Fibroblast of lung (primary cell): ENCODE results near the gene RAI1. TPM values are rescaled to one million over a fixed set of nuclear protein-coding genes. Genes with fewer than 3 reads are reported as not detected.

ENCODE experiments used
- DNase-seq, 2 donors: peaks; one replicate each; pipeline versions ENCODE4 v3.0.0 to v3.0.0-alpha.2; 2010; ENCODE audit warnings: low read depth in 2 of 2
- H2AFZ ChIP-seq: 2 replicates; pipeline ENCODE4 v1.5.1; 2012; ENCODE audit warnings: low read length, control low read depth, inconsistent platforms
- H3K27ac ChIP-seq: 2 replicates; pipeline ENCODE4 v1.5.1; 2011; ENCODE audit warnings: low read length, control low read depth; ENCODE audit not compliant: insufficient read depth
- H3K27me3 ChIP-seq: 2 replicates; pipeline ENCODE4 v1.5.1; 2011; ENCODE audit warnings: mild to moderate bottlenecking, low read length; ENCODE audit not compliant: control insufficient read depth, insufficient read depth
- H3K36me3 ChIP-seq: 2 replicates; pipeline ENCODE4 v1.5.1; 2011; ENCODE audit warnings: low read length; ENCODE audit not compliant: control insufficient read depth, insufficient read depth
- H3K4me1 ChIP-seq: 2 replicates; pipeline ENCODE4 v1.5.1; 2011; ENCODE audit warnings: low read length; ENCODE audit not compliant: control insufficient read depth, insufficient read depth; ENCODE audit errors: extremely low read depth
- H3K4me2 ChIP-seq: 2 replicates; pipeline ENCODE4 v1.5.1; 2011; ENCODE audit warnings: low read length, control low read depth; ENCODE audit not compliant: insufficient read depth; ENCODE audit errors: extremely low read depth
- H3K4me3 ChIP-seq, 4 experiments: fragments of 200-600 bp in 1 of 4; sonication (generic) in 1 of 4; replicated peaks in 1 of 4; 2 replicates each; pipeline ENCODE4 v1.5.1; 2011 to 2016; ENCODE audit warnings: low read length in 4 of 4, low read depth in 3 of 4, mild to moderate bottlenecking in 3 of 4, control low read depth in 2 of 4, inconsistent platforms in 1 of 4, mixed read lengths in 1 of 4; ENCODE audit not compliant: insufficient read depth in 1 of 4; ENCODE audit errors: control extremely low read depth in 1 of 4
- H3K79me2 ChIP-seq: 2 replicates; pipeline ENCODE4 v1.5.1; 2012; ENCODE audit warnings: mild to moderate bottlenecking, low read length, inconsistent platforms; ENCODE audit not compliant: control insufficient read depth, insufficient read depth
- H3K9ac ChIP-seq: 2 replicates; pipeline ENCODE4 v1.5.1; 2011; ENCODE audit warnings: mild to moderate bottlenecking, low read length, control low read depth; ENCODE audit not compliant: insufficient read depth
- H3K9me3 ChIP-seq: 2 replicates; pipeline ENCODE4 v1.5.1; 2012; ENCODE audit warnings: low read depth, low read length; ENCODE audit not compliant: control insufficient read depth, insufficient read depth
- H4K20me1 ChIP-seq: 2 replicates; pipeline ENCODE4 v1.5.1; 2011; ENCODE audit warnings: low read length; ENCODE audit not compliant: control insufficient read depth, insufficient read depth; ENCODE audit errors: extremely low read depth
- EZH2 ChIP-seq: IDR thresholded peaks from 2 replicates; pipeline ENCODE4 v1.5.1; 2012; ENCODE audit warnings: low read length, control low read depth, mild to moderate bottlenecking; ENCODE audit errors: missing control alignments
- polyA plus RNA-seq, 2 donors: library from polyadenylated mRNA; depleted of rRNA in 1 of 2; stranded (reverse) in 1 of 2; unstranded in 1 of 2; fragments of >200 nt; gene quantifications; 2 replicates each; pipeline ENCODE4 v1.2.1, GENCODE V29; 2011 to 2012; ENCODE audit warnings: missing spikeins in 1 of 2
- total RNA-seq: library from RNA; depleted of rRNA; stranded (reverse); fragments of >200 nt; gene quantifications from 2 replicates; pipeline ENCODE4 v1.2.1, GENCODE V29; 2014
- TF ChIP-seq, protein P1 (sequence below), 2 donors: IDR thresholded peaks in 1 of 2; conservative IDR thresholded peaks in 1 of 2; 1 replicate in 1 of 2; 2 replicates in 1 of 2; pipeline ENCODE4 v1.5.1; 2011 to 2012; ENCODE audit warnings: low read length in 2 of 2, control low read depth in 1 of 2, inconsistent platforms in 1 of 2, low read depth in 1 of 2, mild to moderate bottlenecking in 1 of 2

RAI1 gene
- total and polyA plus RNA-seq, 2 donors (not counting 1 experiment from before 2014, with no cell fraction given) = 2.1 to 6.6 TPM

DNA sequence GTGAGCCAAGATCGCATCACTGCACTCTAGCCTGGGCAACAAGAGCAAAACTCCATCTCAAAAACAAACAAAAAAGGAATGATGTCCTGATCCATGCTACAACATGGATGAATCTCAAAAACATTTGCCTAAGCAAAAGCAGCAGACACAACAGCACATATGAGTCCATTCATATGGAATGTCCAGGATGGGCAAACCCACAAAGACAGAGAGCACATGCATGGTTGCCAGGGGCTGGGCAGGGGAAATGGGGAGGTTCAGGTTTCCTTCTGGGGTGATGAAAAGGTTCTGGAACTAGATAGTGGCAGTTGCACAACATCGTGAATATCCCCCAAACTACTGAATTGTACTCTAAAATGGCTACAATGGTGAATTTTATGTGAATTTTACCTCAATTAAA lies 35.3 kb upstream of the RAI1 start:
- H2AFZ ChIP-seq = no peak overlapping the region
- H3K9me3 ChIP-seq = no peaks in the 10 kb centered on the region
- H3K4me3 ChIP-seq = no peak overlapping the region
- H3K9ac ChIP-seq = no peak overlapping the region
- H3K4me1 ChIP-seq = no peaks in the 10 kb centered on the region
- H3K27me3 ChIP-seq = peaks cover 10% of the 10 kb centered on the region
- no peak overlapping the region for H3K27ac ChIP-seq
- peak in 1 of 2 donors; percentile 25 for DNase-seq
- no peak overlapping the region for H3K4me2 ChIP-seq
- H3K36me3 ChIP-seq = no peaks in the 10 kb centered on the region
- no peaks in the 10 kb centered on the region for H3K79me2 ChIP-seq
- TF ChIP-seq EZH2 = no peak
- TF ChIP-seq, protein P1, sequence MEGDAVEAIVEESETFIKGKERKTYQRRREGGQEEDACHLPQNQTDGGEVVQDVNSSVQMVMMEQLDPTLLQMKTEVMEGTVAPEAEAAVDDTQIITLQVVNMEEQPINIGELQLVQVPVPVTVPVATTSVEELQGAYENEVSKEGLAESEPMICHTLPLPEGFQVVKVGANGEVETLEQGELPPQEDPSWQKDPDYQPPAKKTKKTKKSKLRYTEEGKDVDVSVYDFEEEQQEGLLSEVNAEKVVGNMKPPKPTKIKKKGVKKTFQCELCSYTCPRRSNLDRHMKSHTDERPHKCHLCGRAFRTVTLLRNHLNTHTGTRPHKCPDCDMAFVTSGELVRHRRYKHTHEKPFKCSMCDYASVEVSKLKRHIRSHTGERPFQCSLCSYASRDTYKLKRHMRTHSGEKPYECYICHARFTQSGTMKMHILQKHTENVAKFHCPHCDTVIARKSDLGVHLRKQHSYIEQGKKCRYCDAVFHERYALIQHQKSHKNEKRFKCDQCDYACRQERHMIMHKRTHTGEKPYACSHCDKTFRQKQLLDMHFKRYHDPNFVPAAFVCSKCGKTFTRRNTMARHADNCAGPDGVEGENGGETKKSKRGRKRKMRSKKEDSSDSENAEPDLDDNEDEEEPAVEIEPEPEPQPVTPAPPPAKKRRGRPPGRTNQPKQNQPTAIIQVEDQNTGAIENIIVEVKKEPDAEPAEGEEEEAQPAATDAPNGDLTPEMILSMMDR (conservative IDR thresholded peaks at IDR 0.05 in 1 of 2, IDR thresholded peaks at IDR 0.05 in 1 of 2; ENCODE audit: low read depth in 1 of 2, low read length in 2 of 2) = no peak
- no peaks in the 10 kb centered on the region for H4K20me1 ChIP-seq

GRCh38 chr17:17647524-17648178 lies 33.6 kb upstream of the RAI1 start:
- Histone ChIP-seq H3K4me2 (no peak overlapping the region), H3K4me1 (no peaks in the 10 kb centered on the region), H3K36me3 (no peaks in the 10 kb centered on the region), H3K27ac (no peak overlapping the region), H3K9ac (no peak overlapping the region), H3K4me3 (no peak overlapping the region), H3K27me3 (peaks cover 10% of the 10 kb centered on the region), H3K9me3 (no peaks in the 10 kb centered on the region), H3K79me2 (no peaks in the 10 kb centered on the region), H4K20me1 (no peaks in the 10 kb centered on the region), H2AFZ (no peak overlapping the region)
- DNase-seq = no peak
- TF ChIP-seq EZH2 = no peak
- TF ChIP-seq, protein P1 (conservative IDR thresholded peaks at IDR 0.05 in 1 of 2, IDR thresholded peaks at IDR 0.05 in 1 of 2; ENCODE audit: low read depth in 1 of 2, low read length in 2 of 2) = no peak

DNA sequence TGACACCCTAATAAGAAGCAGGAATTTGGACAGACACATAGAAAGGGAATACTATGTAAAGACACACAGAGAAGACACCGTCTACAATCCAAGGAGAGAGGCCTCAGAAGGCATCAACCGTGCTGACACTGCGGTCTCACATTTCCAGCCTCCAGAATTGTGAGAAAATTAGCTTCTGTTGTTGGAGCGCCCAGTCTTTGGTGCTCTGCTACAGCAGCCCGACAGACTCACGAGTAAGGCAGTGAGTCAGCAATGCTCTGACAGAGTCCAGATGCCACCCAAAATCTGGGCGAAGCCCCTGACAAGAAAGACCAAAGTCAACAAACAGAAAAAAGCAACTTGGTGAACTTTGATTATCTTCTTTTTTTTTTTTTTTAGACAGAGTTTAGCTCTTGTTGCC lies 32.5 kb upstream of the RAI1 start:
- H3K79me2 ChIP-seq = no peaks in the 10 kb centered on the region
- TF ChIP-seq EZH2 = no peak
- TF ChIP-seq, protein P1 (conservative IDR thresholded peaks at IDR 0.05 in 1 of 2, IDR thresholded peaks at IDR 0.05 in 1 of 2; ENCODE audit: low read depth in 1 of 2, low read length in 2 of 2) = no peak
- peak in 1 of 2 donors; percentile 57 for DNase-seq
- no peaks in the 10 kb centered on the region for H3K9me3 ChIP-seq
- H3K27me3 ChIP-seq = peaks cover 10% of the 10 kb centered on the region
- no peaks in the 10 kb centered on the region for H3K4me1 ChIP-seq
- no peak overlapping the region for H3K4me2 ChIP-seq
- no peaks in the 10 kb centered on the region for H4K20me1 ChIP-seq
- no peak overlapping the region for H2AFZ ChIP-seq
- no peak overlapping the region for H3K4me3 ChIP-seq
- H3K36me3 ChIP-seq = no peaks in the 10 kb centered on the region
- H3K9ac ChIP-seq = no peak overlapping the region
- no peak overlapping the region for H3K27ac ChIP-seq
